ENCODE measurements around the gene GPR142.

DNA sequence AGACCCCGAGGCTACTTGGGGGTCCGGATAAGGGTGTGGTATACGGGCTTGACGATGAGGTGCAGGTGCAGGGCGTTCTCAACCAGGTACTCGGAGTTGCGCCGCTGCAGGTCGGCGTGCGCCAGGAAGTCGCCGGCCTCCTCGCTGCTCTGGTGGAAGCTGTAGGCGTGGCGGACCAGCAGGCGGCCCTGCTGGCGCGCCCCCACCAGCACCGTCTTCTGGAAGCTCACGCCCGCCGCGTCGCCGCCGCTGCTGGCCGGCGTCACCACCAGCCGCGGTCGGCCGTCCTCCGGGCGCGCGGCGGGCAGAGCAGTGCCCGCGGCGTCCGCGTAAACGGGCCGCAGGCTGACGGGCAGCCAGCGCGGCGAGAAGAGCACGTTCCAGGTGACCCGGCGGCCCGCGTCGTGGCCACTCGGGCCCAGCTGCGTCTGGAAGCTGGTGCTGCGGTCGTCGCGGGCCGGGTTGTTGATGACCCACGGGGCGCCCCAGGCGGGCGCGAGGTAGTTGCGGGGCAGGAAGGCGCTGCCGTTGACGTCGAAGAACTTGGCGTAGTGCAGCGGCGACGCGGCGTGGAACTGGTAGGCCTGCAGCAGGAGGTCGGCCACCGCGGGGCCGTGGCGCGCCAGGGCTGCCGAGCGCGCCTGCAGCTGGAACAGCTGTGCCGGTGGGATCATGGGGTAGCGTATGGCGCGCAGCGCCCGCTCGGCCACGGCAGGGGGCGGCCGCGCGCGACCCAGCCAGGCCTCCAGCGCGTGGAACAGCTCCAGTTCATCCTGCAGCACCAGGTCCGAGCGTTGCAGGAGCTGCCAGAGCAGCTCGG, 10.4 kb upstream of the GPR142 start:
- TF ChIP-seq EZH2 (IDR thresholded peaks at IDR 0.05; ENCODE audit: borderline replicate concordance, control insufficient read depth, low read depth, low read length) (no peak), SRF (IDR thresholded peaks at IDR 0.05; ENCODE audit: low read depth in 2 of 2, low read length in 2 of 2) (no peak), POLR2AphosphoS5 (IDR thresholded peaks at IDR 0.05; ENCODE audit: low read length) (no peak), NBN (IDR thresholded peaks at IDR 0.05) (no peak), MXI1 (IDR thresholded peaks at IDR 0.05; ENCODE audit: low read depth, low read length) (no peak)
- TF ChIP-seq, protein P1, sequence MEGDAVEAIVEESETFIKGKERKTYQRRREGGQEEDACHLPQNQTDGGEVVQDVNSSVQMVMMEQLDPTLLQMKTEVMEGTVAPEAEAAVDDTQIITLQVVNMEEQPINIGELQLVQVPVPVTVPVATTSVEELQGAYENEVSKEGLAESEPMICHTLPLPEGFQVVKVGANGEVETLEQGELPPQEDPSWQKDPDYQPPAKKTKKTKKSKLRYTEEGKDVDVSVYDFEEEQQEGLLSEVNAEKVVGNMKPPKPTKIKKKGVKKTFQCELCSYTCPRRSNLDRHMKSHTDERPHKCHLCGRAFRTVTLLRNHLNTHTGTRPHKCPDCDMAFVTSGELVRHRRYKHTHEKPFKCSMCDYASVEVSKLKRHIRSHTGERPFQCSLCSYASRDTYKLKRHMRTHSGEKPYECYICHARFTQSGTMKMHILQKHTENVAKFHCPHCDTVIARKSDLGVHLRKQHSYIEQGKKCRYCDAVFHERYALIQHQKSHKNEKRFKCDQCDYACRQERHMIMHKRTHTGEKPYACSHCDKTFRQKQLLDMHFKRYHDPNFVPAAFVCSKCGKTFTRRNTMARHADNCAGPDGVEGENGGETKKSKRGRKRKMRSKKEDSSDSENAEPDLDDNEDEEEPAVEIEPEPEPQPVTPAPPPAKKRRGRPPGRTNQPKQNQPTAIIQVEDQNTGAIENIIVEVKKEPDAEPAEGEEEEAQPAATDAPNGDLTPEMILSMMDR (IDR thresholded peaks at IDR 0.05 in 2 of 3, conservative IDR thresholded peaks at IDR 0.05 in 1 of 3; ENCODE audit: control insufficient read depth in 2 of 3, extremely low read depth in 1 of 3, insufficient read depth in 1 of 3, low read depth in 3 of 3, low read length in 3 of 3): no peak
- TF ChIP-seq, protein P2, sequence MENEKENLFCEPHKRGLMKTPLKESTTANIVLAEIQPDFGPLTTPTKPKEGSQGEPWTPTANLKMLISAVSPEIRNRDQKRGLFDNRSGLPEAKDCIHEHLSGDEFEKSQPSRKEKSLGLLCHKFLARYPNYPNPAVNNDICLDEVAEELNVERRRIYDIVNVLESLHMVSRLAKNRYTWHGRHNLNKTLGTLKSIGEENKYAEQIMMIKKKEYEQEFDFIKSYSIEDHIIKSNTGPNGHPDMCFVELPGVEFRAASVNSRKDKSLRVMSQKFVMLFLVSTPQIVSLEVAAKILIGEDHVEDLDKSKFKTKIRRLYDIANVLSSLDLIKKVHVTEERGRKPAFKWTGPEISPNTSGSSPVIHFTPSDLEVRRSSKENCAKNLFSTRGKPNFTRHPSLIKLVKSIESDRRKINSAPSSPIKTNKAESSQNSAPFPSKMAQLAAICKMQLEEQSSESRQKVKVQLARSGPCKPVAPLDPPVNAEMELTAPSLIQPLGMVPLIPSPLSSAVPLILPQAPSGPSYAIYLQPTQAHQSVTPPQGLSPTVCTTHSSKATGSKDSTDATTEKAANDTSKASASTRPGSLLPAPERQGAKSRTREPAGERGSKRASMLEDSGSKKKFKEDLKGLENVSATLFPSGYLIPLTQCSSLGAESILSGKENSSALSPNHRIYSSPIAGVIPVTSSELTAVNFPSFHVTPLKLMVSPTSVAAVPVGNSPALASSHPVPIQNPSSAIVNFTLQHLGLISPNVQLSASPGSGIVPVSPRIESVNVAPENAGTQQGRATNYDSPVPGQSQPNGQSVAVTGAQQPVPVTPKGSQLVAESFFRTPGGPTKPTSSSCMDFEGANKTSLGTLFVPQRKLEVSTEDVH (IDR thresholded peaks at IDR 0.05; ENCODE audit: low read depth, partially characterized antibody): no peak

Data from GM12878 (cell line).